Hepatocyte (in vitro differentiated cells): ENCODE data around the gene PXDN.

Experiments
- CTCF ChIP-seq: fragments of 200-600 bp; sonication (generic); IDR thresholded peaks from 2 replicates; pipeline ENCODE4 v1.5.1; 2016; ENCODE audit warnings: antibody characterized with exemption, mild to moderate bottlenecking; ENCODE audit not compliant: poor library complexity
- EZH2 ChIP-seq: fragments of 200-600 bp; sonication (generic); IDR thresholded peaks from 2 replicates; pipeline ENCODE4 v1.6.1; 2016; ENCODE audit warnings: antibody characterized with exemption, mild to moderate bottlenecking, borderline replicate concordance
- EZH2phosphoT487 ChIP-seq: fragments of 200-600 bp; sonication (generic); IDR thresholded peaks from one replicate; pipeline ENCODE4 v1.6.1; 2018; ENCODE audit warnings: antibody characterized with exemption, mild to moderate bottlenecking, low read depth, moderate library complexity; ENCODE audit not compliant: unreplicated experiment, severe bottlenecking

GRCh38 chr2:1717113-1717512 is 27.2 kb downstream of the PXDN start:
- no peak for TF ChIP-seq CTCF
- no peak for TF ChIP-seq EZH2
- TF ChIP-seq EZH2phosphoT487 = no peak
